Measurements from ENCODE around the gene SSBP3.

The SSBP3 gene

GRCh38 chr1:54228638-54229079 lies 177.5 kb downstream of the SSBP3 start:
- TF ChIP-seq REST (IDR thresholded peaks at IDR 0.05; ENCODE audit: insufficient read depth in 1 of 2, low read depth in 2 of 2, low read length in 2 of 2) (no peak), FOXP2 (optimal IDR thresholded peaks at IDR 0.05; ENCODE audit: borderline replicate concordance, extremely low read depth, extremely low read length, insufficient read depth) (no peak), POLR2AphosphoS5 (IDR thresholded peaks at IDR 0.05; ENCODE audit: low read depth, low read length) (no peak), SIN3A (IDR thresholded peaks at IDR 0.05; ENCODE audit: borderline replicate concordance, insufficient read depth, low read length) (no peak), TAF1 (IDR thresholded peaks at IDR 0.05; ENCODE audit: borderline replicate concordance, insufficient read depth, low read length) (no peak)

- TF ChIP-seq FOXP2 (optimal IDR thresholded peaks at IDR 0.05; ENCODE audit: borderline replicate concordance, extremely low read depth, extremely low read length, insufficient read depth) (no peak), TAF1 (IDR thresholded peaks at IDR 0.05; ENCODE audit: borderline replicate concordance, insufficient read depth, low read length) (no peak), POLR2AphosphoS5 (IDR thresholded peaks at IDR 0.05; ENCODE audit: low read depth, low read length) (no peak), SIN3A (IDR thresholded peaks at IDR 0.05; ENCODE audit: borderline replicate concordance, insufficient read depth, low read length) (no peak), REST (IDR thresholded peaks at IDR 0.05; ENCODE audit: insufficient read depth in 1 of 2, low read depth in 2 of 2, low read length in 2 of 2) (no peak)
Measured at GRCh38 chr1:54227891-54228310, 178.3 kb downstream of the SSBP3 start.

- TF ChIP-seq REST (IDR thresholded peaks at IDR 0.05; ENCODE audit: insufficient read depth in 1 of 2, low read depth in 2 of 2, low read length in 2 of 2) (no peak), SIN3A (IDR thresholded peaks at IDR 0.05; ENCODE audit: borderline replicate concordance, insufficient read depth, low read length) (no peak), POLR2AphosphoS5 (IDR thresholded peaks at IDR 0.05; ENCODE audit: low read depth, low read length) (no peak), TAF1 (IDR thresholded peaks at IDR 0.05; ENCODE audit: borderline replicate concordance, insufficient read depth, low read length) (no peak), FOXP2 (optimal IDR thresholded peaks at IDR 0.05; ENCODE audit: borderline replicate concordance, extremely low read depth, extremely low read length, insufficient read depth) (no peak)
Measured at GRCh38 chr1:54227091-54227602, 179.0 kb downstream of the SSBP3 start.

- TF ChIP-seq SIN3A (IDR thresholded peaks at IDR 0.05; ENCODE audit: borderline replicate concordance, insufficient read depth, low read length), result no peak
- TF ChIP-seq REST (IDR thresholded peaks at IDR 0.05; ENCODE audit: insufficient read depth in 1 of 2, low read depth in 2 of 2, low read length in 2 of 2), result no peak
- no peak for TF ChIP-seq POLR2AphosphoS5 (IDR thresholded peaks at IDR 0.05; ENCODE audit: low read depth, low read length)
- no peak for TF ChIP-seq FOXP2 (optimal IDR thresholded peaks at IDR 0.05; ENCODE audit: borderline replicate concordance, extremely low read depth, extremely low read length, insufficient read depth)
- no peak for TF ChIP-seq TAF1 (IDR thresholded peaks at IDR 0.05; ENCODE audit: borderline replicate concordance, insufficient read depth, low read length)
Measured at GRCh38 chr1:54225986-54226559, 180.1 kb downstream of the SSBP3 start.

Measured in PFSK-1 (cell line).